Measurements from ENCODE around the gene ELP4. TPM values are rescaled to one million over a fixed set of nuclear protein-coding genes. Genes with fewer than 3 reads are reported as not detected.

ELP4 gene
- total and polyA plus RNA-seq, 12 donors = 9.8 to 19.5 (median 15.9) TPM

- DNase-seq = no peak
- peaks cover 6 to 51% (median 42%) of the 10 kb centered on the region in 9 donors for H3K4me1 ChIP-seq
- H3K9me3 ChIP-seq = no peaks in the 10 kb centered on the region
- no peaks in the 10 kb centered on the region for H3K36me3 ChIP-seq
- H3K27ac ChIP-seq = no peak overlapping the region
- H3K27me3 ChIP-seq = peaks cover 78 to 100% (median 100%) of the 10 kb centered on the region in 7 donors
- 6 to 8% methylated on average over 35 to 36 of the region's 36 CpGs for WGBS, 2 donors
- no peak overlapping the region for H3K4me3 ChIP-seq
- no peak for ATAC-seq
- intact Hi-C loops (cut with DNase I) = no loop called here
- no peak for TF ChIP-seq CTCF (IDR thresholded peaks at IDR 0.05)
Measured at GRCh38 chr11:31806186-31806927, 296.8 kb downstream of the ELP4 start.

- Histone ChIP-seq H3K27ac (no peak overlapping the region), H3K36me3 (no peaks in the 10 kb centered on the region), H3K9me3 (no peaks in the 10 kb centered on the region), H3K27me3 (peaks cover 78 to 100% (median 99%) of the 10 kb centered on the region in 7 donors), H3K4me3 (no peak overlapping the region), H3K4me1 (peaks cover 10 to 57% (median 48%) of the 10 kb centered on the region in 9 donors)
- DNase-seq (no peak), ATAC-seq (no peak)
- no peak for TF ChIP-seq CTCF (IDR thresholded peaks at IDR 0.05)
- intact Hi-C loops (cut with DNase I) = no loop called here
- 11 to 17% methylated on average over 13 of the region's 13 CpGs for WGBS, 2 donors
Measured at GRCh38 chr11:31806928-31807798, 297.6 kb downstream of the ELP4 start.

- TF ChIP-seq CTCF (IDR thresholded peaks at IDR 0.05) = no peak
- H3K36me3 ChIP-seq = no peaks in the 10 kb centered on the region
- no peaks in the 10 kb centered on the region for H3K9me3 ChIP-seq
- no peak for ATAC-seq
- intact Hi-C loops (cut with DNase I) = no loop called here
- H3K4me3 ChIP-seq = no peak overlapping the region
- peaks cover 79 to 100% (median 99%) of the 10 kb centered on the region in 7 donors for H3K27me3 ChIP-seq
- peaks cover 17 to 65% (median 56%) of the 10 kb centered on the region in 9 donors for H3K4me1 ChIP-seq
- no peak for DNase-seq
- WGBS, 2 donors = 7 to 8% methylated on average over 9 of the region's 9 CpGs
- H3K27ac ChIP-seq = no peak overlapping the region
Measured at GRCh38 chr11:31807799-31808667, 298.5 kb downstream of the ELP4 start.
